PC-9 (cell line): ENCODE results near the gene ANXA6.

Experiments used
- EZH2 ChIP-seq: fragments of 200-600 bp; sonication (generic); IDR thresholded peaks from 2 replicates; pipeline ENCODE4 v1.8.0; 2017; ENCODE audit warnings: antibody characterized with exemption, low read depth
- TF ChIP-seq, protein P1 (sequence below): fragments of 200-600 bp; sonication (generic); conservative IDR thresholded peaks from 2 replicates; pipeline ENCODE4 v1.6.1; 2017; ENCODE audit warnings: mixed run types, antibody characterized with exemption, mild to moderate bottlenecking, moderate library complexity

DNA sequence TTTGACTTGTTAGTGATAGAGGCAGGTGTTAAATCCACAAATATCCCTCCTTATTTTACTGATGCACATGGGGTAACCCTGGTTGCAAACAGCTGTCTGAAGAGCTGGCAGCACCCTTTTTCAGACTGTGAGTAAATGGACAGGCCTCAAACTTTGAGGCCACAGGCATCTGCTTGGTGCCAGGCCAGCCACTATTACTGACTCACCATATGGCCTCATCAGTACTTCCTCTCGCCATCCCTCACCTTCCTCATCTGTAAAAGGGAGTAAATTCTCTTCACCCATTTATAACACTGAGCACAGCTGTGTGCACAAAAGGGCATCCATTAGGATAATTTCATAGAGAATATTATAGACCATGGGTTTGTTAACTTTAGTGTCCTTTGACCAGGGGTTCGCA, 64.8 kb downstream of the ANXA6 start:
- TF ChIP-seq, protein P1, sequence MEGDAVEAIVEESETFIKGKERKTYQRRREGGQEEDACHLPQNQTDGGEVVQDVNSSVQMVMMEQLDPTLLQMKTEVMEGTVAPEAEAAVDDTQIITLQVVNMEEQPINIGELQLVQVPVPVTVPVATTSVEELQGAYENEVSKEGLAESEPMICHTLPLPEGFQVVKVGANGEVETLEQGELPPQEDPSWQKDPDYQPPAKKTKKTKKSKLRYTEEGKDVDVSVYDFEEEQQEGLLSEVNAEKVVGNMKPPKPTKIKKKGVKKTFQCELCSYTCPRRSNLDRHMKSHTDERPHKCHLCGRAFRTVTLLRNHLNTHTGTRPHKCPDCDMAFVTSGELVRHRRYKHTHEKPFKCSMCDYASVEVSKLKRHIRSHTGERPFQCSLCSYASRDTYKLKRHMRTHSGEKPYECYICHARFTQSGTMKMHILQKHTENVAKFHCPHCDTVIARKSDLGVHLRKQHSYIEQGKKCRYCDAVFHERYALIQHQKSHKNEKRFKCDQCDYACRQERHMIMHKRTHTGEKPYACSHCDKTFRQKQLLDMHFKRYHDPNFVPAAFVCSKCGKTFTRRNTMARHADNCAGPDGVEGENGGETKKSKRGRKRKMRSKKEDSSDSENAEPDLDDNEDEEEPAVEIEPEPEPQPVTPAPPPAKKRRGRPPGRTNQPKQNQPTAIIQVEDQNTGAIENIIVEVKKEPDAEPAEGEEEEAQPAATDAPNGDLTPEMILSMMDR: no peak
- TF ChIP-seq EZH2: no peak
